GOT3 (cell line): ENCODE measurements around the gene OVCA2.

Experiments used
- DNase-seq: peaks from one replicate; lab custom pipeline; 2025; ENCODE audit warnings: mixed read lengths; lab: John Stamatoyannopoulos, UW

The OVCA2 gene

DNA sequence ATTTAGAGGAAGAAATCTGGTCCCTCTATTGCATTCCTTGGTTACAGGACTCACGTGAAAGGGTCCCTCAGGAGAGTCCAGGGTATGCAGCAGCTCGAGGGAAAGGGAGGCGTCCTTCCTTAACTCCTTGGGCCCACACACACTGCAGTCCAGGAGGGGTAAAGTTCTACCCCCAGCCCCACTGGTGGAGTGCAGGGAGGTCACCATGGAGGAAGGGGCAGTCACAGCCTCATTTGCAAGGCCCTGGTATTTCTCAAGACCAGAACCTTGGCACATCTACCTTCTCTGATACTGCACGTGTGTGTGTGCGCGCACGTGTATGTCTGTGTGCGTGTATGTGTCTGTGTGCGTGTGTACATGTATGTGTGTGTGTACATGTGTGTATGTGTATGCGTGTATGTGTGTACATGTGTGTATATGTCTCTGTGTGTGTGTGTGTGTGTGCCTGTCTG, 24.2 kb downstream of the OVCA2 start:
- no peak for DNase-seq

DNA sequence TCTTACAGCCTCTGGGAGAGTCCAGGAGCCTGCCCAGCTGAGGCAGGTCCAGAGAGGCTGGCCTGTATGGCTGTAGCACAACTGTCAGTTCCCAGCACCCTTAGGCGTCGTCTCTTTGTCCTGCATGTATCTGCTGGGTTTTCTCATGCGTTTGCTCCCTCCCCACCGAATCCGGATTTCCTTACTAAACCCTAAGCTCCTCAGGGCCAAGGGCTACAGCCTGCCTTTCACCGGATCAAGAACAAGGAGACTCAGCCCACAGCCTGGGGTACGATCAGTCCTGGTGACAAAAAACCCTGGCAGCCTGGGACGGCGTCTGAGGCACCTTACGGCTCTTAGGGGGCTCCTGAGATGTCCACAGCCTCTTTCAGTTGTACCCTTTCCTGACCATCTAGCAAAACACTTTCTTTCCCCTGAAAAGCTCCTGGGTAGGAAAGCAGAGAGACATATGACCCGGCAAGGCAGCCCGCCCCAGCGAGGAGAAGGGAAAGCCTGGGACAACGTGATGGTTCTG, 25.3 kb downstream of the OVCA2 start:
- DNase-seq = no peak

DNA sequence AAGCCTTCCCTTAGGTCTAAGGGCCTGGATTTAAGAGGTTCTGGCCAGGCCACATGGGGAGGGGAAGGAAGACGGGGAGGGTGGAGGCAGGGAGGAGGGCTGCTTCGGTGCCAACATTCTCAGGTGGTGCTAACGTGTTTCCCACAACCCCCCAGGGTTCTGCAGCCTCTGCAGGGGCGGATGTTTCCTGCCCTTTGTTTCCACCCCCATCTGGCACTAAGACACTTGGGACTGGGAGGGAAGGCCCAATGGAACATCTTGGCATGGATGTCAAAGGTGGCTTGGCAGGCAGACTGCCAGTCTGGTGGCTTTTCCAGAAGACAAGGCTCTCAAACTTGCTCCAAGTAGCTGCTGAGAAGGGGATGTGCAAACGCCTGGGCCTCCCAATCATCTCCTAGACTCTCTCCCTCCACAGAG, 25.8 kb downstream of the OVCA2 start:
- DNase-seq = no peak

DNA sequence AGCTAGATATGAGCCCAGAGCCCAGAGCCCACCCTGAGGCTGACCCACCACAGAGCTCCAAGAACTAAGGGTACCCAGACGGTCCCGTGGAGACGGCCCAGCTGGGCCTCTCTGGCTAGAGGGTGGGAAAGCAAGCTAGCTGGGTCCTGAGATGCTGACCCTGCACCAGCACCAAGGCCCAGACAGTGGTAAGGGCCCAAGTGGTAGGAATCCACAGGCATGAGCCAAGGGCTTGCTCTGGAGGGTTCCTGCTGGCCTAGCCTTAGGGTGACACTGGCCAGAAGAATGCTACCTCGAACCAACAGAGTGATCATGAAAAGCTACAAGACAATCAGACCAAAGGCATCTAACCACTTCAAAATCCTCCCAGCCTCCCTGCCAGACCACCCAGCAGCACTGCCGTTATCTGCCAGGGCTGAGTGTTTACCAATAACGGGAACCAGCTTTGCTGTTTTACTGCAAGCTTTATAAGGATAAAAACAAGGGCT, 26.3 kb downstream of the OVCA2 start:
- DNase-seq = no peak

DNA sequence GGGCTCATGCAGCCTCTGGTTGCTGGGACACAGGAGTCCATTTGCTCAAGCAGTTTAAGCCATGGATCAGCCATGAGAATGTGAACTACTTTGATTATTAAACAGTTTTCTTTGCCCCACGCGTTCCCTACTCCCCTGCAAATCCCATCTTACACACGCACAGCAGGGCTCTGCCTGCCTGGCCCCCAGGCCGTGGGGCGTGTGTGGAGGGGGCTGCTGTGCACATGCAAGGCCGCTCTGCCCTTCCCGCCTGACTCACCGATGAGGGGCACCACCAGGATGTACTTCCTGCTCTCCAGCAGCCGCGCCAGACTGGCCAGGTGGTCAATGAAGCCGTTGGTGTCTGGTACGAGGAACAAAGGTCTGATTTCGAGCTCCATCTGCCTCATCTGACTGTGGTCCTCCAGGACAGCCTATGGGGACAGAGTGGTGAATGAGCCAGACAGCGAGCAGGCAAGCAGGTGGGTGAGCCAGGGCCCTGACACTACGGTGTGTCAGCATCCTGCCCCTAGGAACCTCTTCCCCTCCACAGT, 26.8 kb downstream of the OVCA2 start:
- DNase-seq = no peak

DNA sequence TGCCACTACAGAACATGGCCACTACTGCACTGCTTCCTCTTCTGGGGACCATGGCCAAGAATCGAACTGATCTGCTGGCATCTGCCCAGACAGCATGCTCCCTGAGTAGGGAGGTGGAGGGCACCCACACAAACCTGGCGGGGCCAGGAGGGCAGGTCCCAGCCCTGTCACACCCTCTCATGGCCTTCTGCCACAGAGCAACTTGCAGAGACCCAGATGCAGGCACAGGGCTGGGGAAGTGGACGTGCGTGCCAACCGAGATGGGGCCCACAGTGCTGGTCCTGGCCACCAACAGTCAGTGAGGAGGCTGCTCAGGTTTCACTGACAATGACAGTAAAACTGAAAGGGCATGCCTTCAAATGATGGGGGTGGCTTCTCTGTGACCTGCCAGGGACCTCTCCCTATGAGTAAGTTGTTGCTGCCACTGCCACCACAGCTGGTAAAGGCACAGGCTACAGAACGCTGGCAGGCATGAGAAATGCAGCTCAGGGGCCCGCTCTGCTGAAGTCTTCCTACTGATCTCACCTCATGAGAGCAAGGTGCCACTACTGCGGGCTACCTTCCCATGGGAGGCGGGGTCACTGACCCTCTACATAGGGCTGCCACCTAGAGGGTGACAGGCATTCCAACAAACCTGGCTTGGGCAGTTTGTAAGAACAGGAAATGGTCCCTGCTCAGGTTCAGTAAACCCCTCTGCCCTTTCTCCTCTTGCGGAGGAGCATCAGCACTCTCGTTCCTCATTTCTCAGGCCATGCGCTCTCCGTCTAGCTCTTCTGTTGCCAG, 28.6 kb downstream of the OVCA2 start:
- no peak for DNase-seq

DNA sequence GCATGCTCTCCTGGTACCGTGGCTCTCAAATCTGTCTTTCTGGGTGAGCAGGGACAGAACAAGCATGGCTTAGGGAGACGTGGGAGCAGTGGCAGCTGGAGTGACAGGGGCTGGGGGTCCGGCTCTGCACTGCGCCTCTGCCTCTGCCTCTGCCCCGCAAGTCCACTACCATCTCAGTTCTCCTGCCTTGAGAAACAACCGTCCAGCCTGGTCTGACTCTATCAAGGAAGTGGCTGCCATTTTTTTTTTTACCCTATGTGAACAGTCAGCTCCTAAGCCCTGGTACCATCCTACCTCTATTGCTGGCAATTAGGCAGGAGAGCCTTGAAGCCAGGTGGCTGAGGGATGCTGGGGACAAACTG, 29.2 kb downstream of the OVCA2 start:
- no peak for DNase-seq

DNA sequence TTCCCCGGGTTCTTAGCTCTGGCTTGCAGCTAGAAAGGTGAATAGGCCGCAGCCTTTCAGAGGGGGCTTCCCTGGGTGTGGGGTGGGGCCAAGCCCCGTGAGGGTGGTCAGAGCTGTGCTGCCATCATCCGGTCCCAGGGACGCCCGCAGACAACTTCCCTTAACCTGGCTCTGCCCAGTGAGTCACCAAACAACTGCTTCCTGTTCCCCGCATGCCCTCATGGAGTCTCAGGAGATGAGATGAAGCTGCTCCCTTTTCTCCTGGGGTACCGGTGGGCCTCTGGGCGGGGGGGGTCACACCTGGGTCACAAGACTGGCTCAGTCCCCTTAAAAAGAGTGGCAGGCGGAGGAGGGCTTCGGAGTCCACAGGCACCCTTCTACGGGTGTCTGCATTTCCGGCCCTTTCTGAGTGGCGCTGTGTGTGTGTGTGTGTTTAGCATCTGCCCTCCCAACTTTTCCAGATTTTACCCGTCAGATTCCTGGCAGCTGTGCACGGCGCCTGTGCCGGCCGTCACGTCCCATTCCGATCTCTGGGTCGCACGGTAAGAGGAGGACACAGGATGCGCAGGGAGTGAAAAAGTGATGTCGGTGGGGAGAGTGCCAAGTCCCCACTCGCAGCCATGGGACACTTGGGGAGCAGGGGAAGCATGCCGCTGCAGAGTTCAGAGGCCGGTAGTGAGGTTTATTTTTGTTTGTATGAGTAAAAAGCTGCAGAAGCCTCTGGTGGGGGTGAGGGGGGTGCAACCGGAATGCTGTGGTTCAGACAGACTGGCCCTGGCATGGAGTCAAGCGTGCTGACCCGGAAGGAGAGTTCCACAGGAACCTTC, 29.8 kb downstream of the OVCA2 start:
- DNase-seq = no peak

DNA sequence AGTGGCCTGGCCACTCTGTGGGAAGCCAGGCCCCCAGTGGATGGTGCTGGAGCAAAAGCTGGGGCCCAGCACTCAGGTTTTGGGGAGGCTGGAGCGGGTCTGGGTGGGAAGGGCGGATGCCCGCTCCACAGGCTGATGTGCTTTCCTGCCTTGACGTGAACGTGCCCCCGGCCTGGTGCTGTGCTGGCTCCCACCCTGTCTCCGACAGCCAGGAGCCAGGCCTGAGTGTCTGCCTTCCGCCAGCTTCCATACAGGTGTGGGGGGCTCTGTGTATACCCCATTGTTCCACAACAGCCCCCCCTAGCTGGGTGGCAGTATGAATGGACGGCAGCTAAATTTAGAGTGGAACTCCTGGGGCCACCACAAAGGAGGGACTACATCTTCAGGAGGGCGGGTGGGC, 33.1 kb downstream of the OVCA2 start:
- no peak for DNase-seq

DNA sequence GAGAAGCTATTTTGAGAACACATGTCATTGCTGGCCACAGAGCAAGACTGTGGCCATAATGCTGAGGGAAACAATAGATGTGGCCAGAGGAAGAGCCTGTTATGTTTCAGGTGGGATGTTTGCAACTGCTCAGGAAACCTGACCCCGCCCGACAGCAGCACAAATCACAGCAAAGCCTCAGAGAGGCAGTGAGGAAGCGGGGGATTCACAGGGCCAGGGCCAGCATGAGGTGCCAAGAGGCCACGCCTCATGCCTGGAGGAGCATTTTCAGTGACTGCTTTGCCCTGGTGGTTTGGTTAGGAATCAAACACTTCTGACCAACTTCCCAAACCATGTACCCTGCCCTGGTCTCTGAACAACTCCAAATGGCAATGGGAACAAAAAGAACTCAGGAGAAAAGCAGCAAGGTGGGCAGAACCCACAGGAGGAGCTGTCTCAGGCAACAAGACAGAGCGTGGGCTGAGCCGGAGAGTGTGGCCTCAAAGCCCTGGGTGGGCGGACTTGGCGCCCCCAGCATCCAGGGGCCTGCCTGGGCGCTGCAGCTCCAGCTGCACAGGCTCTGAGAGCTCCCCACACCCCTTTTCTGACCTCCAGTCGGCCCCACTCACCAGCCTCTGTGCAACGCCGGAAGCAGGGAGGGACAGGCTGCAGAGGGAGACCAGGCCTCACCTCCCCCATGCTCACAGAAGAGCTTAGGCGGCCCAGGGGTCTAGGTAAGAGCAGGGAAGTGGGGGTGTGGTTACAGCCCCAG, 33.7 kb downstream of the OVCA2 start:
- DNase-seq = no peak

DNA sequence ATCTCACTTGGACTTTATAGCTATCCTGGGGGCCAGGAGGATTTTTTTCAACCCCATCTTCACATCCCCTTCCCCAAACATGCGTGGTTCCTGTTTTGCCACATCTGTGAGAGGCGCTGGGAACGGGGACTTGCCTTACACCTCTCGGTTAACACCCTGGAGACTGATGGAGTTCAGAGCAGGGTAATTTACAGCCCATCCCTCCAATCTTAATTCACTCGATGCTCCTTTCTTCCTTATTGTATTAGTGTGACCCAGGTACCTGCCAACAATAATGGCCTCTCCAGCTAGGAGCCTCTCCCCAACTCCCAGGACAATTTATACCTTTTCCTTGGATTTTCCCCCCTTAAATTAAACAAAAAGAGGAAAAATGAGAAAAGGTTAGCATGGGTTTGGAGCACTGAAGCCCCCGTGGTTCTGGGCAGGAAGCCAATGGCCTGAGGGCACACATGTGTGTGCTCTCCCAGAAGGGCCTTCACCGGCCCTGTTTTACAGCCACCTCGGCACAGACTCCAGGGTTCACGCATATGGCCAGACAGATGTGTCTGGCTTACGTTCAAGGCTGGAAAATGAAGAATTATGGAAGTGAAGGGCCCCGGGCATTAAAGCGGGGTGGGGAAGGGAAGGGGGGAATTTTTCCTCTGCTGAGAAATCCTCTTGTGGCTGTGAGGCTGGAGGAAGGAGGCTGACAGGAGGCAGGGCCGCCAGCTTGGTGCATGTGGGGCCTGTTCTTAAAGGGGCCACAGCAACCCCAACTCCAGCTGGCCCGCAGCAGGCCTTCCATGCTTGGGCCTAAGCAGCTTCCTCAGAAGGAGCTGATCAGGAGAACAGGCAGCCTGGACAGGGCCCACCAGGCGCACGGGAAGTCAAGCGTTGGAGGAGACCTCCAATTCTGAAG, 34.5 kb downstream of the OVCA2 start:
- DNase-seq = no peak

DNA sequence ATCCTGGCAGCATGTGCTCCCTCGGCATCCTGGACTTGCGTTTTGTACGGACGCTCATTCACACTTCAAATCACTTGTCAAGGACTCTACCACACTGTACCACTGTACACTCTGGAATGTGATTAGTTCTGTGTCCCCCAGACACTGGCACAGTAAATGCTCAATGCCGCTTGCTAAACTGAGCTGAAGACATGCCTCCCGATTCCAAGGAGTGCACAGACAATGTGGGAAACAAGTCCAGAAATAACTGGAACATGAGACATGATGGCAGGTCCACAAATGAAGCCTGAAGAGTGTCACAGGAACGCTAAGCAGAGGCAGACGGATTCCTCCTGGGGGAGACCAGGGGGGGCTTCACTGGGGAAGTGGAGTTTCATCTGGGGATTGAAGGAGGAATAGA, 35.2 kb downstream of the OVCA2 start:
- no peak for DNase-seq

DNA sequence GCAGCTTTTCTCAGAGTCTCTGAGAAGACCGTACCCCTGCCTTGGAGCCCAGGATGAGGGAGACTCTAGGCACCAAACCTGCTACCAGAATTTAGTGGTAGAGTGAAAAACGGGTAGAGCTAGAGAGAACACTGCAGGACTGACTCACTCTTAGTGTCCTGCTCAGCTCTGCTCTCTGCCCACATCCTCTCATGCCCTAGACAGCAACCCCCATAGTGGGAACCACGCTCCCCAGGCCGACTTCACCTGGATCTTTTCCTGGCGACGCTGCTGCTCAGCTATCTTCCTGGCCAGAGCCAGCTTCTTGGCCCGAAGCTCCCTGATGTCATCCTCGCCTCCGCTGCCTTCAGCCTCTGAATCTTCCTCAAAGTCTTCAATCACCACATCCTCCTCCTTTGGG, 39.7 kb downstream of the OVCA2 start:
- DNase-seq = no peak

DNA sequence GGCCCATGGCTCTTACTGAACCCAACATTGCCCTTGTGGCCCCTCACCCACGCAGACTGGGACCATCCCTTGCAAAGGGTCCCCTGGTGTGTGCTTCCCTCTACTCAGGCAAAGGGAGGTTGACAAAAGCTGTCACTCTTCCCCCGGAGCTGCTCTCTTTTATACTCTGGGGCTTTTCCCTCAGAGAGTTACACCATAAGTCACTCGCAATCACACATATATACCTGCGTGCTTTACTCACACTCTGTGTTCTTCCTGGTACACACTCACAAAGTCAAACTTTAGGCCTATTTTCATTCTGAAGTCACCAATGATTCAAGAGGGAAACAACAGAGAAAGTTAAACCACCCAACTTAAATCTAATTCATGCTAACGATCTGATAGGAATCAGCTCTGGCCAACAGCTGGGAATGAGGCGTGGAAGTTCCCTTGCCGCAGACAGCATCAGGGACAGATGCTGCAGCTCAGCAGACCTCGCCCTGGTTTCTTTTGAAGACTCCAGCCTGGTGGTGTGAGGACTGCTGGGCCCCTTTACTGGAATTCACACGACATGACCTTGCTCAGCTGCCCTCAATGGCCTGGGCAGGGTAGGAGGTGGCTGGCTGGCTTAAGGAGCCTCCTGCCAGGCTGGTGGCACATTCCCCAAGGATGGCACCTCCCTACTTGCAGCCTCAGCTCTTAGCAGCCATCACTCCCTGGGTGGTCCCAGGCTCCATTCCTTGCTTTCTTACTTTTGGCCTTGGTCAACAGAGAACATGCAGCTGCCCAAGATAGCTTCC, 40.4 kb downstream of the OVCA2 start:
- no peak for DNase-seq

DNA sequence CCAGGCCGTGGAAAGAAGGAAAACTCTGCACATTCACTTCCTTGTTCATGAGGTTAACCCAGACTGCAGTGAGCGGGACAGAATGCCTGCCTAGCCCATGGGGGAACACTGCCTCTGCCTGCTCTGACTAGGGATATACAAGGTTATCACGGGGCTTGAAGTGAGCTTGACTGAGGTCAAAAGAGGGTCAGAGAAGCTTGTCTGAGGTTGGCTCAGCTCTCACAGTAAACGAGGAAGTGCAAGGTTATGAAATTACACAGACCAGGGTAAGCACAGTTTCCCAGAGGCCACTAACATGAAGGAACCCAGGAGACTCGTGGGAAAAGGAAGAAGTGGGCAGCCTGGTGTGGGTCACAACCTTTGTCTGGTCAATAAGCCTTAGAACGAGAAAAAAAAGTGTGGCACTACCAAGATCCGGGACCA, 41.8 kb downstream of the OVCA2 start:
- no peak for DNase-seq

DNA sequence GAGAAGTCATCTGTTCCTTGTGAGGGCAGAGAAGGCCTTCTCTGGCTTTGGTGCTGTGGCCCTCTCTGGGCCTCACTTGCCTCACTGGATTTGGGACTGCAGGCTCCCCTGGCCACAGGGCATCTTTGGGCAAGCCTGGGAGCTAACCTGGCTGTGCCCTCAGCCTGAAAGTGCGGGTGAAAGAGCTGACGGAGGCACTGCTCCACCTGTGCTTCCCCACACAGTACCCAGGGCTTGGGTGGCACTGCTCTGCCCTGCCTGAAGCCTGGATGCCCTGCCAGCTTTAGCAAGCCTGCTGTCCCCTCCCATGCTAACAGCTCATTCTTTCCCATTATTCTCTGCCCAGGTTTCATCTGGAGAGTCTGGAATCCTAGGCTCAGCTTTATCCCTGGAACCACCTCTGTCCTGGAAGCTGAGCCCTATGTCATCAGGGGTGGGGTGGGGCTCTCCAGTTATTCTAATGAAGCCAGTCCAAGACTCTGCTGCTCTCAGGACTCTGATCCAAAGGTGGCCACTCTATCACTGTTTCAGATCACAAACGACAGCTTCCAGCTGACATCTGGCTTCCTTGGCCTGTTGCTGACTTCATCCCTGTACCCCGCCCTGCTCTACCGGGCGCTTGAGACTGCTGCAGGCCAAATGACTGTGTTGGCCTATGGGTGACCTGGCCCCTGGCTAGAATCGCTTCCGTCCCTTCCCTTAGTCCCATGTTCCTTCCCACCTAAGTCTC, 42.4 kb downstream of the OVCA2 start:
- no peak for DNase-seq

DNA sequence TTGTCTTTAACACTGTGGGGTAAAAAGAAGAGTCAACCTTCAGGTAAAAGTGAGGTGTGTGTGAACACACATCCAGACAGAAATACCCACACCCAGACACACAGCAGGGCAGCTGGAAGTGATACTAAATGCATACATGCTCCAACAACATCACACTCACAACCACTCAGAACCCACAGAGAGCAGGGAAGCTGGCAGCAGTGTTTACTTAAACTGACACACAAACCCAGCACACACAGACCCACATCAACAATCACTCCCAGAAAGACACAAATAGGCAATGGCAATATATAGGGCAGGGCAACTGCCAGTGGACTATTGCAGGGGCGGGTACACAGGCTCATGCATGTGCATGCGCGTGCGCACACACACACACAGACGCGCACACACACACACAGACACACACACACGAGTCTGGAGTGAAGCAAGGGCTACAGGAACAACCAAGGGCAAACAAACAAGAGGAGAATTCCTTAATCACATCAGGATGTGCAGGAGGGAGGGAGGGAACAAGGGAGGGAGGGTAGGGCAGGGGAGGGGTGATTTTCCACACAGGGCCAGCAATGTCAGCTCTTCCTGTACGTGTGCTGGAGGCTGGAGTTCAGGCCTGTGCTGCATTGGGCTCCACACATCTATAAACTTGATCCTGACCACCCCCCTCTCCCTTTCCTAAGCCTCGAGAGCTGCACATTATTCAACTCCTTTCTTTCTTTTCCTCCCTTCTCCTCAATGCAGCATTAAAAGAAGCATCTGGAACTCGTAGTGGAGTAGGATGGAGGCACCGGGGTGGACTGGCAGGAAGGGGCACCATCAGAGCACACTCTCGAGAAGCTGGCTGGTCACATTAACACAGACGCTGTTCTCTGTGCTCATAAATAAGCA, 43.2 kb downstream of the OVCA2 start:
- no peak for DNase-seq

DNA sequence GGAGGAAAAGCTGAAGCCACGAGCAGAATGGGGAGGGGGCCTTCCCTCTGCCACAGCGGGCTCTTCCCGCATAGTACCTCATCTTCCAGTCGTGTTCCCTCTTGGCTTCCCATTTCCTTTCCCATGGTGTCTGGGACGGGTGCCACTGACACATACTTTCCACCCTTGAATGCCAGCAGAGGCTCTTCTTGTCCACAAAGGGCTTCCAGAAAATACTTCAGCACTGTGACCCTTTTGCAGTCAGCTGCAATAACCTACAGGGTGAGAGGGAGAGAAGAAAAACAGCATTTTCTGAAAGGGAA, 43.8 kb downstream of the OVCA2 start:
- no peak for DNase-seq

DNA sequence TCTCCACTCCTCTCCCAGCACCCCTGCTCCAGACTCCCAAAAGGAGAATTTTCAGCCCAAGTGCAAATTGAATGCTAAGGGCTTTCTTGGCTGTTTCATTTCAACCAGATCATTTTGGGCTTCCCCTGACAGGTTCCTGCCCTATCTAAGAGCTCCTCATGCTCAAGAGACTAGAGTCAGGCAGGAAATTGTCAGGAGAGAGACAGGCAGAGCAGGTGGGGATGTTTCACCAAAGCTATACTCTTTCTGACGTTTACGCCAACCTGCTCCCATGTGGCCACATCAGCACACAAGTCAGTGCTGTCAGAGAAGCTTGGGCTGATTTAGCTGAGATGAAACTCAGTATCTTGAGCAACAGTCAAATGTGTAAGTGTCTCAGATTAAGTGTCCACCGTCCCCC, 44.5 kb downstream of the OVCA2 start:
- no peak for DNase-seq
